ENCODE measurements around the gene MORN3.

Gene MORN3

DNA sequence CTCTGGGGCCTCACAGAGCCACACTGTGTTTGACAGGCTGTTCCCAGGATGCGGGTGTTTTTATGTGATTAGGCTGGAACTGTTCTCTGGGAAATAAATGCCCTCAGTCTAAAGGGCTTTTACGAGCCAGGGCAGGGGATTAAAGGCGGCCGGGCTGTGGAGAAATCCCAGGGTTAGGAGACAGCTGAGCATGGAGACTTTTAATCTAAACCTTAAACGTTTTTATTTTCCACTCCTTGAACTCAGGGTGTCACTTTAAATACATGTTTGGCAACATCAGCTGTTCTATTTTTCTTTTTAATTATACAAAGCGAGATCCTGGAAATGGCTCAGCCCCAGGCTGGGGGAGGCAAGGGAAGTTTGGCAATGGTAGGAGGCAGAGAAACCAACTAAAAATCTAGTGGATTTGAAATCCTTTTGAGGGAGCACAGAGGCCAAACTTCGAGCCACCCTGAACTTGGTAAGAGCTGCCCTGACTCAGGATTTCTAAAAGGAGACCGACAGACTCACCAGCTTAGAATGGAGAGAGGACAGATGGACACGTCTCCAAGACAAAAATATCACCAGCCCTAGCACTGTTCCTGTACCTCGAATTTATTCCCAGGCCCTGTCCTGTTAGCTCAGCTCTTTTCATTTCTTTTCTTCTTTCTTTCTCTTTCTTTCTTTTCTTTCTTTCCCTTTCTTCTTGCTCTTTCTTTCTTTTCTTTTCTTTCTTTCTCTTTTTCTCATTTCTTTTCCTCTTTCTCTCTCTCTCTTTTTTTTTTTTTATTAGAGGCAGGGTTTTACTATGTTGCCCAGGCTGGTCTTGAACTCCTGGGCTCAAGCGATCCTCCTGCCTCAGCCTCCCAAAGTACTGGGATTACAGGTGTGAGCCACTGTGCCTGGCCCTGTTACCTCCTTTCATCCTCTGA is 59.0 kb downstream of the MORN3 start:
- H3K4me3 ChIP-seq (replicated peaks; ENCODE audit: low read depth, low read length), result no peak overlapping the region
- TF ChIP-seq, protein P1, sequence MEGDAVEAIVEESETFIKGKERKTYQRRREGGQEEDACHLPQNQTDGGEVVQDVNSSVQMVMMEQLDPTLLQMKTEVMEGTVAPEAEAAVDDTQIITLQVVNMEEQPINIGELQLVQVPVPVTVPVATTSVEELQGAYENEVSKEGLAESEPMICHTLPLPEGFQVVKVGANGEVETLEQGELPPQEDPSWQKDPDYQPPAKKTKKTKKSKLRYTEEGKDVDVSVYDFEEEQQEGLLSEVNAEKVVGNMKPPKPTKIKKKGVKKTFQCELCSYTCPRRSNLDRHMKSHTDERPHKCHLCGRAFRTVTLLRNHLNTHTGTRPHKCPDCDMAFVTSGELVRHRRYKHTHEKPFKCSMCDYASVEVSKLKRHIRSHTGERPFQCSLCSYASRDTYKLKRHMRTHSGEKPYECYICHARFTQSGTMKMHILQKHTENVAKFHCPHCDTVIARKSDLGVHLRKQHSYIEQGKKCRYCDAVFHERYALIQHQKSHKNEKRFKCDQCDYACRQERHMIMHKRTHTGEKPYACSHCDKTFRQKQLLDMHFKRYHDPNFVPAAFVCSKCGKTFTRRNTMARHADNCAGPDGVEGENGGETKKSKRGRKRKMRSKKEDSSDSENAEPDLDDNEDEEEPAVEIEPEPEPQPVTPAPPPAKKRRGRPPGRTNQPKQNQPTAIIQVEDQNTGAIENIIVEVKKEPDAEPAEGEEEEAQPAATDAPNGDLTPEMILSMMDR (IDR thresholded peaks at IDR 0.05; ENCODE audit: low read depth, low read length, missing control alignments), result no peak
- DNase-seq (ENCODE audit: extremely low read depth, low read depth), result no peak

DNA sequence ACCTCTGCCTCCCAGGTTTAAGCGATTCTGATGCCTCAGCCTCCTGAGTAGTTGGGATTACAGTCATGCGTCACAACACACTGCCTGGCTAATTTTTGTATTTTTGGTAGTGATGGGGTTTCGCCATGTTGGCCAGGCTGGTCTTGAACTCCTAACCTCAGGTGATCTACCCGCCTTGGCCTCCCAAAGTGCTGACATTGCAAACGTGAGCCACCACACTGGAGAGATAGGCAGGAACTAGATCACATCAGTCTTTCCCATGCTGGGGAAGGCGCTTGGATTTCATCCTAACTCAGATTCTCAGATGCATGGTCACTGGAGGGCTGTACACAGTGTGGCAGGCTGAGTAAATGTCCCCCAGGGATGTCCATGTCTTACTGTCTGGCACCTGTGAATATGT is 61.2 kb downstream of the MORN3 start:
- TF ChIP-seq, protein P1 (IDR thresholded peaks at IDR 0.05; ENCODE audit: low read depth, low read length, missing control alignments), result no peak
- no peak overlapping the region for H3K4me3 ChIP-seq (replicated peaks; ENCODE audit: low read depth, low read length)
- no peak for DNase-seq (ENCODE audit: extremely low read depth, low read depth)

DNA sequence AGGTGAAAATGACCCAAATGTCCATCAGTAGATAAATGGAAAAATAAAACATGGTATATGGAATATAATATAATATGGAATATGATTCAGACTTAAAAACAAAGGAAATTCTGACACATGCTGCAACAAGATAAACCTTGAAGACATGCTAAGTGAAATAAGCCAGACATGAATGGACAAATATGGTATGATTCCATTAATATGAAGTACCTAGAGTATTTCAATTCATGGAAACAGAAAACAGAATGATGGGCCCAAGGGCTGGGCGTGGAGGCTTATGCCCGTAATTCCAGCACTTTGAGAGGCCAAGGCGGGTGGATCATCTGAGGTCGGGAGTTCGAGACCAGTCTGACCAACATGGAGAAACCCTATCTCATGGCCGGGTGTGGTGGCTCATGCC is 65.9 kb downstream of the MORN3 start:
- DNase-seq (ENCODE audit: extremely low read depth, low read depth), result no peak
- TF ChIP-seq, protein P1 (IDR thresholded peaks at IDR 0.05; ENCODE audit: low read depth, low read length, missing control alignments), result no peak
- H3K4me3 ChIP-seq (replicated peaks; ENCODE audit: low read depth, low read length), result no peak overlapping the region

DNA sequence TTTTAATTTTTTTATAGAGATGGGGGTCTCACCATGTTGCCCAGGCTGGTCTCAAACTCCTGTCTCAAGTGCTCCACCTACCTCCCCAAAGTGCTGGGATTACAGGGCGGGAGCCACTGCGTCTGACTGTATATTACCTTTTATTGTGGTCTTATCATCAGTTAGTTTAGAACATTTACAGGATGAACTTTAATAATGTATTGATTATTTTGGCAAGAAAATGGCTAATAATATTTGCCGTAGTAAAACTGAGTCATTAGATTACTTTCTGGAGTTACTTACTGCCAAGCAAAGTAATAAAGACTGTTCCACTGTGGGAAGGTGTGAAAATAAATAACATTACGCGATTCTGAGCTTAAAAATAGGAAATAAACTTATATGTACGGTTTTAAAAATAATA is 66.7 kb downstream of the MORN3 start:
- TF ChIP-seq, protein P1 (IDR thresholded peaks at IDR 0.05; ENCODE audit: low read depth, low read length, missing control alignments), result no peak
- no peak overlapping the region for H3K4me3 ChIP-seq (replicated peaks; ENCODE audit: low read depth, low read length)
- no peak for DNase-seq (ENCODE audit: extremely low read depth, low read depth)

GRCh38 chr12:121600702-121601336 is 68.6 kb downstream of the MORN3 start:
- no peak for DNase-seq (ENCODE audit: extremely low read depth, low read depth)
- TF ChIP-seq, protein P1 (IDR thresholded peaks at IDR 0.05; ENCODE audit: low read depth, low read length, missing control alignments), result no peak
- H3K4me3 ChIP-seq (replicated peaks; ENCODE audit: low read depth, low read length), result no peak overlapping the region

All from HFF-Myc (cell line).